Activated naive CD4-positive, alpha-beta T cell treated with anti-CD3 and anti-CD28 coated beads, Interleukin-2, amount 50 U/mL, for 24 hours (primary cell): ENCODE results near the gene CABCOCO1.

ENCODE experiments used
- H3K27ac Mint-ChIP-seq: one replicate; pipeline ENCODE4 v1.8.0; 2021; ENCODE audit warnings: mild to moderate bottlenecking, mixed read lengths
- H3K27me3 Mint-ChIP-seq: one replicate; pipeline ENCODE4 v1.8.0; 2021; ENCODE audit warnings: mixed read lengths
- H3K36me3 Mint-ChIP-seq: one replicate; pipeline ENCODE4 v1.8.0; 2021; ENCODE audit warnings: mixed read lengths
- H3K4me1 Mint-ChIP-seq: one replicate; pipeline ENCODE4 v1.8.0; 2021; ENCODE audit warnings: mixed read lengths
- H3K4me3 Mint-ChIP-seq: one replicate; pipeline ENCODE4 v1.8.0; 2021; ENCODE audit warnings: mild to moderate bottlenecking, mixed read lengths
- H3K9me3 Mint-ChIP-seq: one replicate; pipeline ENCODE4 v1.8.0; 2021; ENCODE audit warnings: mixed read lengths

The CABCOCO1 gene, protein sequence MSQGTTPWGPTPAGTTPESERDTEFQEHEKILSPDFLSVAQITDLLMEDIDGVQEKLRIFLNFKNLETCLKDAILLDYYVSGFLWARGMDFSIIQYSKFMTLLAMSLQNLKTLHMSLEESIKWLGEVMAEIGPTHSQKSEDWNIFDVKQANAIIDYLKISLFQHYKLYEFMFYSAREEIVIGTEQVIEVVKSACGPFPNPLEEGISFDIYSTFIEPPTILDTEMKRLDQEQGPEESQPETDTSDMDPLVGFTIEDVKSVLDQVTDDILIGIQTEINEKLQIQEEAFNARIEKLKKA

DNA sequence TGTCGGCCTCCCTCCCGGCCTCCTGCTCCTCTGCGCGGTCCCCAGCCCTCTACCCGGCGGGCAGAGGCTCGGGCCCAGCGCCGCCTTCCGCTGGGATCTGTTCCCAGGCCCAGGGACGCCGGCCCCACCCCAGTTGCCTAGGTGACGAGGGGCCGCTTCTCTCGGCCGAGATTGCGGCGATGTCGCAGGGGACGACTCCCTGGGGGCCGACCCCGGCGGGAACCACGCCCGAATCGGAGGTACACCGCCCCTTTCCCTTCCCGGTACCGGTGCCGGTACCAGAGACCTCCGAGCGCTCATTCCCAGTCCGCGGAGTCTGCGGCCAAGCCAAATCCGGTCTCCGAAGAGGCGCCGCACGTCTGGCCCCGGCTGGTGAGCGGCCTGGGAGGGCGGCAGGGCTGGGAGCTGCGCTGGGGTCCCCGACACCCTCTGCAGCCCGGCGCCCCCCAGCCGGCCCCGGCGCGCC, at the start of gene CABCOCO1:
Gene CABCOCO1, plus strand, starts transcription at position 136 of the 466 bp plus-strand sequence. Its CDS starts 44 bp downstream, at position 180.
- Mint-ChIP-seq H3K27me3 (peaks cover 27% of the 10 kb centered on the region), H3K36me3 (no peaks in the 10 kb centered on the region), H3K9me3 (no peaks in the 10 kb centered on the region), H3K4me1 (no peaks in the 10 kb centered on the region), H3K4me3 (no peak within 1 kb of the TSS), H3K27ac (no peak within 1 kb of the TSS)

DNA sequence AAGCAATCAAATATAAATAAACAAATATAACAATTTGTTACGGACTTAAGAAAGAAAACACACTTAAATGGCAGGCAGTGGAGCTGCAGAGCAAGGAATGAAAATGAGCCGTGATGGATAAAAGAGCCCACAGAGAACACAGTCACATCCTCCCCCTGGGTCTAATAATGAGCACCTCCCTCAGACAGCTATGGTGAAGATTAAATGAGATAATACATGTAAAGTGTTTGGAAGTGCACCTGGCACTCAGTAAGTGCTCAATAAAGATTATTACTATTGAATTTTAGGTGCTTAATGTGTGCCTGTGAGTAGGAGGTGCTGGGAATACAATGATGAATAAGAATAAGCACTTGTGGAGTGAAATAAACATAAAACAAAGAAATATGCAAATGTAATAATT, 49.1 kb upstream of the CABCOCO1 start:
- Mint-ChIP-seq H3K4me1 (no peaks in the 10 kb centered on the region), H3K9me3 (no peaks in the 10 kb centered on the region), H3K36me3 (no peaks in the 10 kb centered on the region), H3K27me3 (peaks cover 12% of the 10 kb centered on the region), H3K27ac (no peak overlapping the region), H3K4me3 (no peak overlapping the region)

DNA sequence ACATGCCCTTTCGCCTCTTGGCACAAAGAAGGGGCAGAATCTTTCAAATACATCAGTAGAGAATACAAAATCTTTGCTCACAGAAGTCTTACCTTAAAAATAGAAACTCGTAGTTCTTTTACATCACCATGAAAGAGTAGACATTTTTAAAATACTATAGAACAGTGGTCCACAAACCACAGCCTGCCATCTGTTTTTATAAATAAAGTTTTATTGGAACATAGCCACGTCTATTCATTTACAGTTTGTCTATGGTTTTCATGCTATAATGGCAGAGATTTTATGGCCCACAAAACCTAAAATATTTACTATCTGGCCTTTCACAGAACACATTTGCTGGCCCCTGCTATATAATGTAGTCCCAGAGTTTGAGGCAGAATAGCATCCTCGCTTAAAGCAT, 46.1 kb upstream of the CABCOCO1 start:
- Mint-ChIP-seq H3K4me1 (no peaks in the 10 kb centered on the region), H3K27ac (no peak overlapping the region), H3K27me3 (peaks cover 15% of the 10 kb centered on the region), H3K9me3 (no peaks in the 10 kb centered on the region), H3K36me3 (no peaks in the 10 kb centered on the region), H3K4me3 (no peak overlapping the region)

DNA sequence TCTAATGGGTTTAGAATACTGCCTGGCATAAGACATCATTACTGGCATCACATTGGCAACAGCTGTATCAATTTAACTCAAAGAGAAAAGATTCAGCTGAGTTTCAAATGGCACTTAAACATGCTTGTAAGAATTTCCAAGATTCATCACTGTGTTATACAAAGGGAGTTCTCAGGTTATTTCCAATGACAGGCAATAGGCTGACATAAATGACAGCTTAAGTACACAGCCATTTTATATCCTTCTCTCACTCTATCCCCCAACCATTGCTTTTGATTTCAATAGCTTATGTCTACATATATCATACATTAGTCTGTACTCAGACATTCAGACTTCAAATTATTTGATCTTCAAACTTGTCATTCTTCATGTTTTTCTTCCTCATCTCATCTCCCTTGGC, 45.5 kb upstream of the CABCOCO1 start:
- Mint-ChIP-seq H3K4me3 (no peak overlapping the region), H3K4me1 (no peaks in the 10 kb centered on the region), H3K27ac (no peak overlapping the region), H3K9me3 (no peaks in the 10 kb centered on the region), H3K36me3 (no peaks in the 10 kb centered on the region), H3K27me3 (peaks cover 15% of the 10 kb centered on the region)

DNA sequence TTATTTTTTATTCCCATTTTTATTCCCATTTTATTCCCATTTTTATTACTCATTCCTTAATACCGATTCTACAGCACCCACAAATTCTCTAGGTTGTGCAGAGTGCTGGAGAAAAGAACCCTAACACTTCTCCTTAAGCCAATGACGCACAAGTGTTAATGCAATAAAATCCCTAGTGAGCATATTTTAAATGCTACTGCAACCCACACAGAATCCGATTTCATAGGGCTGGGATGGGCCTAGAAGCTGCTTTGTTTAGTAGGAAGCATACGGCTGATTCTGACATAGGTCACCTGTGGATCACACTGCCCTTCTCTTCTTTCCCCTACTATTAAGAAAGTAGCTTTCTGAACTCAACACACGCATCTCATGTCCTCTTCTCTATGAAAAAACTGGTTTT, 45.1 kb upstream of the CABCOCO1 start:
- peaks cover 14% of the 10 kb centered on the region for H3K27me3 Mint-ChIP-seq
- no peaks in the 10 kb centered on the region for H3K4me1 Mint-ChIP-seq
- H3K4me3 Mint-ChIP-seq = no peak overlapping the region
- no peaks in the 10 kb centered on the region for H3K36me3 Mint-ChIP-seq
- no peak overlapping the region for H3K27ac Mint-ChIP-seq
- no peaks in the 10 kb centered on the region for H3K9me3 Mint-ChIP-seq

DNA sequence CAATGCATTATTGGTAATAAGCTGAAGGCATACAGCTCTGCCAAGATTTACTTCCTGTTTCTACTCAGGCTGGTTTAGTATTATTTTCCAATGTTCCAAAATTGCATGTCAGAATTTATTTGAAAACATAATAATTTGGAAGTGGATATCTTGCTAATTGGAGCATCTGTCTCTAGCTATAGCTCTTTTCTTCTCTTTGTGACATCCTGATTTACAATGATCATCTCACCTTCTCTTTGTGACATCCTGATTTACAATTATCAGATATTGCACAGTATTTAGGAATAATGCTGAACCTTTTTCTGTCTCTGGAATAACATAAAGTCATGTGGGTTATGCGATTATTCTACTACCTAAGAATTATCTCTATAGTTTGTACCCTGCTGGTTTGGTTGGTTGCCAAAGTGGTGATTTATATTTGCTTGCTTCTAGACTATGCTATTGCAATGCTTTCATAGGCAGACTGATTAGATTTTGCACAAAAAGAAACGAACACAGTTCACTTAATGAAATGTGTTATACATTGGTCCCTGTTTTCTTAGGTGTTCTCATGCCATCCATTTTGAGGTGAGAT, 44.3 kb upstream of the CABCOCO1 start:
- H3K4me1 Mint-ChIP-seq = no peaks in the 10 kb centered on the region
- no peaks in the 10 kb centered on the region for H3K36me3 Mint-ChIP-seq
- no peak overlapping the region for H3K27ac Mint-ChIP-seq
- H3K27me3 Mint-ChIP-seq = peaks cover 14% of the 10 kb centered on the region
- H3K9me3 Mint-ChIP-seq = no peaks in the 10 kb centered on the region
- no peak overlapping the region for H3K4me3 Mint-ChIP-seq

DNA sequence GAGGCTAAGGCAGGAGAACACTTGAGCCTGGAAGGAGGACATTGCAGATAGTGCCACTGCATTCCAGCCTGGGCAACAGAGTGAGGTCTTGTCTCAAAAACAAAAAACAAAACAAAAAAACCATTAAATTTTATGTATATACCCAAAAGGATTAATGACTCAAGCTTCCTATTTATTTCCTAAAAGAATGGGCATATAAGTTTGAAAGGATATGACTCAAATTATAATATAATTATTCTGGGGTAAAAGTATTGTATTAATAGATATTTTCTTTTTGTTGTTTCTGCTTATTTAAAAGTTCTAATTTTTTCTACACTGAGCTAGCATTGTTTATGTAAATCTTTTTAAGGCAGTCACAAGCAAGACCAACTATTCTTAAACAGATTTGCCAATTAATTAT, 42.2 kb upstream of the CABCOCO1 start:
- no peak overlapping the region for H3K4me3 Mint-ChIP-seq
- H3K27ac Mint-ChIP-seq = no peak overlapping the region
- H3K36me3 Mint-ChIP-seq = no peaks in the 10 kb centered on the region
- no peaks in the 10 kb centered on the region for H3K9me3 Mint-ChIP-seq
- no peaks in the 10 kb centered on the region for H3K4me1 Mint-ChIP-seq
- peaks cover 10% of the 10 kb centered on the region for H3K27me3 Mint-ChIP-seq

DNA sequence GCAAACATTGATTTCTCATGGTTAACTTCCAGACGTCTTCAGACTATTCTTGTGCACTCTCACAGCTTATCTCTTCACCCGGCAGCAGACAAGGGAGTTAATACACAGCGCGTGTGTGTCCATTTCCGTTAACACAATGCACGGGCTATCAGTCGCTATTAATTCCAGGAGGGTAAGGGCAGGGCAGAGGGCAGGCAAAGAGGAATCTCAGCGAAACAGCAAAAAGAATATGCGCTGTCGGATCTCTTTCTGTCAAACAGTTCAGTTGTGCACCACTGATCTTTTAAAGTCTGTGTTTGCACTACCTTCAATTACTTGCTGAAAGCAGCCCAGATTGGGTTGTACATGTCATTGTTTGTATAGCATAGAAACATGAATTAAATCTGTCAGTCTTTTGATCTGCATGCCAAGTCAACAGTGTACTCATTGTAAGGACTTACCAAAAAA, 41.1 kb upstream of the CABCOCO1 start:
- no peaks in the 10 kb centered on the region for H3K9me3 Mint-ChIP-seq
- H3K27me3 Mint-ChIP-seq = peaks cover 10% of the 10 kb centered on the region
- H3K4me1 Mint-ChIP-seq = no peaks in the 10 kb centered on the region
- no peak overlapping the region for H3K4me3 Mint-ChIP-seq
- H3K27ac Mint-ChIP-seq = no peak overlapping the region
- H3K36me3 Mint-ChIP-seq = no peaks in the 10 kb centered on the region

DNA sequence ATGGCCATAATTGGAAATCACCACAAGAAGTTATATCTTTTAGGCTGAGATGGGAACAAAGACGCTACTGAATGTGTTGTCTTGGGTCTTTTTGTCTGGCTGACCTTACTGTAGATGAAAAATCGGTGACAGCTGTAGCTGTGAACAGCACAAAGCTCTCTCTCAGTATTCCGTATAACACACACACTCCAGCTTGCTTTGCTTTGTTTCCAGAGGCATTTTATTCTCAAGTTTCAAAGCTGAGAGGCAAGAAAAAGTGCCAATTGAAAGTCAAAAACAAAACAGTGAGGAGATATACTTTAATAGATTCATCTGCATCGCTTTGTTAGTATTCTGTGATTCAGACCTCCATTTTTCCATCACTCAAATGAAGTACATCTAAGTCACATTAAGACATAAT, 39.6 kb upstream of the CABCOCO1 start:
- Mint-ChIP-seq H3K27ac (no peak overlapping the region), H3K27me3 (peaks cover 10% of the 10 kb centered on the region), H3K4me1 (no peaks in the 10 kb centered on the region), H3K4me3 (no peak overlapping the region), H3K9me3 (no peaks in the 10 kb centered on the region), H3K36me3 (no peaks in the 10 kb centered on the region)

DNA sequence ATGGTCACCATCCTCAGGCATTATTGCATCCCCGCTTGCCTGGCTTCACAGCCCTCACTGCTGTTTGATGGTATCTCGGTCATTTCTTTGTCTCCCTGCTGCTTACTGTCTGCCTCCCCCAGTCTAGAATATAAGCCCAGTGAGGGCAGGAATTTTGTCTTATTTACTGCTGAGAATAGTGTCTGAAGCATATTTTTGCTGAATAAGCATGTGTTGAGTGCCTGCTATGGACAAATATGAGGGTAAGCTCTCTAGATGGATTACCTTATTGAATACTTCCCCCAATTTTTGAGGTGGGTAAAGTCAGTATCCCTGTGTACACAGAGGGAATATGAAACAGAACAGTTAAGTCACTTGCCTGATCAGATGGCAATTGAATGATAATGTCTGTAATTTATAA, 36.5 kb upstream of the CABCOCO1 start:
- H3K36me3 Mint-ChIP-seq = no peaks in the 10 kb centered on the region
- no peaks in the 10 kb centered on the region for H3K9me3 Mint-ChIP-seq
- H3K4me1 Mint-ChIP-seq = no peaks in the 10 kb centered on the region
- no peak overlapping the region for H3K27ac Mint-ChIP-seq
- peaks cover 3% of the 10 kb centered on the region for H3K27me3 Mint-ChIP-seq
- H3K4me3 Mint-ChIP-seq = no peak overlapping the region

DNA sequence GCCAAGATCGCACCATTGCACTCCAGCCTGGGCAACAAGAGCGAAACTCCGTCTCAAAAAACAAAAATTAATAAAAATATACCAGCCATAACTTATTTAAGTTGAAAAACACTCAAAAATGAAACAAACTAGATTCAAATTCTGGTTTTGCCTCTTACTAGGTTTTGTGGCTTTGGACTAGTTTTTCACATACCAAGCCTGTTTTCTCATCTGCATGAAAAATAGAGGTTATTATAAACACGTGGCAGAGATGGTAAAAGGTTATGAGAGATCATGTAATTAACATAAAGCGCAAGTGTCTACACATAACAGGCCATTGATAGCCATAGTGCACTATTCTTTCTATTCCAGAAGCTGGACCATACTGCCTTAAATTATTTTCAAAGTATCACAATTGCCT, 35.5 kb upstream of the CABCOCO1 start:
- Mint-ChIP-seq H3K36me3 (no peaks in the 10 kb centered on the region), H3K9me3 (no peaks in the 10 kb centered on the region)

DNA sequence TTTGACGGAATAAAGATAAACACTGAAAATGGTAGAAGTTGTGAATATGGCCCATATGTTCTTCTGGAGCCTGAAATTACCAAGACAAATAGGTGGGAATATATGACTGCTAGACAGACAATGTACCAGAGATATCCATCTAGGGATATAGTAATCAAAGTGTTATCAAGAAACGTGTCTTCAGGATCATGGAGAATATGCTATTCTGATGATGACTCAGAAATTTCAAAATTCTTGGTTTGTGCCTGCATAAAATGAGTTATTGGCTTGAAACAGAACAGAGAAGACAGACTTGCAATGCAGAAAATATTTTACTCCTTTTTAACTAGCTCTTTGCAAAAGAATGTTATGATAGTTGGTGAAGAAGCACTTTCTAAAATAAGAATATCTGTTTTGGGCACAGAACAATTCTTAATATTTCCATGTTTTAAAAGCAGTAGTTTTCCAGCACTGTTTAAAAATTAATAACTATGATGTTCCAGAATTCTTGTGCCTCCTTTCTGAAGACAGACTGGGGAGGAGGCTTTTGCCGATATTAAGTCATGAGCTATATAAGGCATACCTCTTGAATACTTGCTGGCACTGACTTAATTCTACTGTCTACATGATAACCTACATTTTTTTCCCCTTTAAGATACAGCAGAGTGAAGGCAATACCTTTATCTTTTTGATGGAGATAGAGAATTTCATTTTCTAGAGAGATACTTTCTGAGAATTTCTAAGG, 34.4 kb upstream of the CABCOCO1 start:
- Mint-ChIP-seq H3K36me3 (no peaks in the 10 kb centered on the region), H3K9me3 (no peaks in the 10 kb centered on the region), H3K27ac (no peak overlapping the region), H3K4me1 (no peaks in the 10 kb centered on the region), H3K27me3 (peaks cover 2% of the 10 kb centered on the region), H3K4me3 (no peak overlapping the region)

More for the DNA sequence above, 35.5 kb upstream of the CABCOCO1 start:
- Mint-ChIP-seq H3K27me3 (peaks cover 2% of the 10 kb centered on the region), H3K4me3 (no peak overlapping the region), H3K4me1 (no peaks in the 10 kb centered on the region), H3K27ac (no peak overlapping the region)

DNA sequence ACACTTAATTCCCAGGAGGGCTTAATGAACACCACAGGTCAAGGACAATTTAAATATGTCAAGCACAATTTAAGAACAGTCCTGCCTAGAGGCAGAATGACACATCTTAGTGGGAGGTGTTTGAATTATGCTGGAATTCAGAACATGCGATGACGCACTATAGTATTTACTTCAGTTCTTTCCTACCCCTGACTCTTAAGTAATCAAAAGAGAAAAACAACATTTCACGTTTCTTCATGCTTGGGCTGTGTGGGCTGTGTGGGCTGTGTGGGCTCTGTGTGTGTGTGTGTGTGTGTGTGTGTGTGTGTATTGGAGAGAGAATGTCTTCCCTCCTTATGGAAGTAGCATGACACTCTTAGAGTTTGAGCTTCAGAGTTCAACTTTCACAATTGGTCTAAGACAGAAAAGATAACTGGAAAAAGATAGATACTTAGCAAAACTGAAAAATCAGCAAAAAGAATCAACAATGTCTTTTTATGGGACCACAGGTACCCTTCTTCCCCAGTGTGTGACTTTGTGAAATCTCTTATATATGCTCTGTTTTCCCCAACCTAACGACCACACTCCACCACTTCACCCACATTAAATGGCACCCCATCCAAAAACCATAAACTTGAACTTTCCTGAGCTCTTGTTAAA, 33.7 kb upstream of the CABCOCO1 start:
- no peak overlapping the region for H3K27ac Mint-ChIP-seq

DNA sequence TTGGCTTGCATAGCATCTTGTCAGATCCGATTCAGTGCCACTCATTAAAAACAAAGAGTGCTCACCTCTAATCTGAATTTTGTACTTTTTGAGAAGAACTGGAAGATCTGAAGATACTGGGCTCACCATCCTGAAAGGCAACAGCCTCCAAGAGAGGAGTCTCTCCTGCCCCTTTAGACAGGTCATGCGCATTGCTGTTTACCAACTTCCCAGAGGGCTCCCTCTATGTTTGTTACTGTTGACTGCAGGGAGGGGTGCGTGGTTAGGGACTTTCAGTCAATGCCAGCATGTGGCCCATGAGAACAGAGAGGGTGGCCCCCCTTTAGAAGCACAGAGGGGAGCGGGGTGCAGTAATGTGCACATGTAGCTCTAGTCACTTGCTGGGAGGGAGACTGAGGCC, 33.2 kb upstream of the CABCOCO1 start:
- H3K4me3 Mint-ChIP-seq = no peak overlapping the region
- no peaks in the 10 kb centered on the region for H3K9me3 Mint-ChIP-seq
- H3K27ac Mint-ChIP-seq = no peak overlapping the region
- no peaks in the 10 kb centered on the region for H3K4me1 Mint-ChIP-seq
- no peaks in the 10 kb centered on the region for H3K27me3 Mint-ChIP-seq
- H3K36me3 Mint-ChIP-seq = no peaks in the 10 kb centered on the region

More for the DNA sequence above, 33.7 kb upstream of the CABCOCO1 start:
- Mint-ChIP-seq H3K4me3 (no peak overlapping the region), H3K9me3 (no peaks in the 10 kb centered on the region), H3K36me3 (no peaks in the 10 kb centered on the region), H3K4me1 (no peaks in the 10 kb centered on the region), H3K27me3 (no peaks in the 10 kb centered on the region)

DNA sequence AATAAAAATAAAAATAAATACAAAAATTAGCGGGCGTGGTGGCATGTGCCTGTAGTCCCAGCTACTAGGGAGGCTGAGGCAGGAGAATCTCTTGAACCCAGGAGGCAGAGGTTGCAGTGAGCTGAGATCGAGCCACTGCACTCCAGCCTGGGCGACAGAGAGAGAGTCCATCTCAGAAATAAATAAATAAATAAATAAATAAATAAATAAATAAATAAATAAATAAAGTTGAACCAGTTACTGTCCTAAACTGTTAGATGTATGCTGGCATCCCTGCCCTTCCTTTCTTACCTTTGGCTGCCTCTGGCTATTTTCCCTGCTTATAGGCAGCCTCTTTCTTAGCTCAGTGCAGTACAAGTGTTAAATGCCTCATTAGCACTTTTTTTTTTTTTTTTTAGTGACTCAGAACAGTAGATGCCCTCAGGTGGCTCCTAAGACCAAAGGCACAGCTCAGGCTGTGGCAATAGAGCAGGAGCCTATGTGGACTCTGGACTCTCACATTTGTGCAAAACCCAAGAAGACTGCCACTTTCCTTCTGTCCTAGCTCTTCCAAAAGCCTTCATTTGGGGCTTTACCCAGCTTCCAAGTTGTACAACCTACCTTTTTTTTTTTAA, 30.6 kb upstream of the CABCOCO1 start:
- H3K4me3 Mint-ChIP-seq = no peak overlapping the region
- H3K27ac Mint-ChIP-seq = no peak overlapping the region
- H3K36me3 Mint-ChIP-seq = no peaks in the 10 kb centered on the region
- no peaks in the 10 kb centered on the region for H3K9me3 Mint-ChIP-seq
- H3K4me1 Mint-ChIP-seq = no peaks in the 10 kb centered on the region
- no peaks in the 10 kb centered on the region for H3K27me3 Mint-ChIP-seq
